ENCODE measurements around the gene PPP1CC.

Gene PPP1CC

DNA sequence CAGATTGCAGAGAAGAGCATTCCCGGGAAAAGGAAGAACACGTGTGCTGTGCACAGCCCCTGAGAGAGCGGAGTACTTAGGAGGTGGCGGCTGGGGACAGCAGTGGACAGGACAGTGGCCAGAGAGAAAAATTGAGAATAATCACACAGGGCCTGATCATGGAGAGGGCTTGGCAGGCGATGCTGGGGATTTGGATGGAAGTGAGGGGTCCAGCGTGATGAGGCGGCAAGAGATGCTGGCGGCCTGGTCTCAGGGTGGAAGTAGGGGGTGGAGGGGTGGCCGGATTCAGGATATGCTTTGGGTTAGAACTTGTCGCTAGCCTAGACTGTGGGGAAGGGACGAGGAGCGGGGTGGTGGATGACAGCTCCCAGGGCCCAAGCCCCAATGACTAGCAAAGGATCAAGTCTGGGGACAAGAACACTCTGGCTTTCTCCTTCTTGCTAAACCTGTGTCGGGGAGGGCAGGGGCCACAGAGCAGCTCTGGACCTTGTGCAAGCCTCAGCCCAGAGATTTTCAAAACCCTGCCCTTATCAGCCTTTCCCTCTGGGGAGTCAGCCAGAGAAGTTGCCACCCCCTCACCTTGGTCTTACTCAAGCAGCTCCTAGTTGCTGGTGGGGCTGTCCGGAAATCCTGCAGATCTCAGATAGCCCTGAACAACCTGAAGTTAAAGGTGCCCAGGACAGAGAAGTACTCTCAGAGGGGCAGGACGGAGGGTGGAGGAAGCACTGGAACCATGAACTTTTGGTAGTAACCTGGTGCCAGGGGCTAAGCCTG lies 55.1 kb downstream of the PPP1CC start:
- DNase-seq, result no peak

- no peak for DNase-seq
These were observed 56.3 kb downstream of the PPP1CC start for GRCh38 chr12:110686294-110686903.

GRCh38 chr12:110684312-110684836 lies 58.3 kb downstream of the PPP1CC start:
- DNase-seq, result no peak

- no peak for DNase-seq
These were observed 58.8 kb downstream of the PPP1CC start for GRCh38 chr12:110683888-110684287.

- DNase-seq, result no peak
These were observed 62.7 kb downstream of the PPP1CC start for GRCh38 chr12:110680032-110680431.

- DNase-seq, result no peak
These were observed 63.5 kb downstream of the PPP1CC start for GRCh38 chr12:110679201-110679600.

DNA sequence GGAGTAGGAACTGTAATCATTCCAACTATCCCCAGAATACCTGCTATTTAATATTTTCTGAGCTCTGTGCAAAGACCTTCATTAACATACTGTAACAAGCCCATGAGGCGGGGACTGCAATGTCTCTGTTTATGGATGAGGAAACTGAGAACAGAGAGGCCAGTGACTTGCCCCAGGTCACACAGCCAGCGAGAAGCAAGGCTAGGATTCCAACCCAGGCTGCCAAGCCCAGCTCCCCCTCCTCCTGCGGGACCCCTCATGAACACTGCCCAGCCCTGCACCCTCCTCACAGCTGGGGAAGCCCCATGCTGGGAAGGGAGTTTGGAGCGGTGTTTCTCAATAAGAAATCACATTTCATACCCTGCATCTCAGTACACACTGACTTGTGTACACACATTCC lies 64.7 kb downstream of the PPP1CC start:
- no peak for DNase-seq

DNA sequence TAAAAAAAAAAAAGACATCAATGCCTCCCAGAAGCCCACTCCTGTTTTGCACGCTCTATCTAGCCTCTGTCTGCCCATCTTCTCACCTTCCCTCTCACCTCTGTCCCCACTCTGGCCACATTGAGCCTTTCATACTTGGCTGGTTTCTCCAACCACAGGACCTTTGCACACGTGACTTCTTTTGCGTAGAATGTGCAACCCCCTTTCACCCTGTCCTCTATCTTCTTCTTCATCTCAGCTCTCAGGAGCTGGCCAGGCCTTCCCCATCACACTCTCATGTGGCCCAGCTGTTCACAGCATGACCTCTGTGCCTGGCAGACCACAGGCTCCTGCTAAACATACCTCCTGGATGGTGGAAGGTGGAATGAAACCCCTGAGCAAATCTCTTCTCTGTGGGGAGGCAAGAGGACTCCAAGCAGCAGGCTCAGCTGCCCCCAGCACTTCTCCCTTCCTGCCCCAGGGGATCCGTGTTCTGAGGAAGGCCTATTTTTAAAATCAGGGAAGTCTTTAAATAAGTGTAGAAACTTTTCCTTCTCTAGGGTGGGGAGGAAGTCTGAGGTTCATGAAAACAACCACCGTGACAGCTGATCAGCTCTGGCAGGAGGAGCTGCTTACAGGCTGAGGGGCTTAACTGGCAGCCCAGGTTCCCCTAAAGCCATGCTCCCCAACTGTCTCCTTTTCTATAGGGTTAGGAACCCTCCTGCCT lies 65.3 kb downstream of the PPP1CC start:
- peak; percentile 6 for DNase-seq

DNA sequence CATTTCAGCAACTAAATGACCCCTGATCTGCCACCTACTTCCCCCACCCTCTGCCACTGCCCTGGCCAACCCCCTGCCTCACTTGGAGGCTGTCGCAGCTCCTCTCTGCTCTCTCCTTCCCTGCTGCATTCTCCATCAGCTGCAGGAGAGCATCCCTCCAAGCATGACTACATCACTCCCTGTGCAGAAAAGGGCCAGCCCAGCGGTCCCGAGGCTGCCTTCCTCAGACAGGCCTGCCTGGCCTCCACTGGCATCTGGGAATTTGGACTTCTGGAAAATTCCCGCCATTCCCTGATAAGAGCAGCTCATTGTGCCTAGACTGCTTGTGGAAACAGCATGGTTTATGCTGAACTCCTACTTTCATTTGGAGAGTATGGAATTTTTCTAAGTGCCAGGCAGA lies 66.5 kb downstream of the PPP1CC start:
- DNase-seq, result no peak

- no peak for DNase-seq
These were observed 72.5 kb downstream of the PPP1CC start for GRCh38 chr12:110670161-110670701.
